GM21619 (cell line): Measurements from ENCODE around the gene MACROD2.
A peak's percentile ranks its signal among the peaks of the same experiment; 100 is the strongest.

Experiments
- ATAC-seq: cut with Tn5 transposase; IDR thresholded peaks from one replicate; pipeline ENCODE4 v1.9.1; 2021; ENCODE audit not compliant: unreplicated experiment

Gene MACROD2

GRCh38 chr20:14632906-14633305 lies 637.6 kb downstream of the MACROD2 start:
- ATAC-seq = no peak

GRCh38 chr20:14633507-14633906 lies 638.2 kb downstream of the MACROD2 start:
- no peak for ATAC-seq

GRCh38 chr20:14634665-14635064 lies 639.3 kb downstream of the MACROD2 start:
- ATAC-seq = no peak

GRCh38 chr20:14637441-14637840 lies 642.1 kb downstream of the MACROD2 start:
- no peak for ATAC-seq

GRCh38 chr20:14643146-14643545 lies 647.8 kb downstream of the MACROD2 start:
- no peak for ATAC-seq

- ATAC-seq = no peak
These were observed 648.2 kb downstream of the MACROD2 start for GRCh38 chr20:14643556-14643955.

GRCh38 chr20:14644306-14645097 lies 649.2 kb downstream of the MACROD2 start:
- no peak for ATAC-seq

- ATAC-seq = no peak
These were observed 651.7 kb downstream of the MACROD2 start for GRCh38 chr20:14647016-14647415.

GRCh38 chr20:14649662-14650061 lies 654.3 kb downstream of the MACROD2 start:
- ATAC-seq = no peak

- ATAC-seq = no peak
These were observed 662.1 kb downstream of the MACROD2 start for GRCh38 chr20:14657266-14658005.

GRCh38 chr20:14664101-14664500 lies 668.8 kb downstream of the MACROD2 start:
- no peak for ATAC-seq

GRCh38 chr20:14666696-14667095 lies 671.4 kb downstream of the MACROD2 start:
- ATAC-seq = no peak

GRCh38 chr20:14667226-14667625 lies 671.9 kb downstream of the MACROD2 start:
- no peak for ATAC-seq

- no peak for ATAC-seq
These were observed 676.8 kb downstream of the MACROD2 start for GRCh38 chr20:14672066-14672465.

GRCh38 chr20:14673164-14673563 lies 677.8 kb downstream of the MACROD2 start:
- no peak for ATAC-seq

GRCh38 chr20:14677455-14677854 lies 682.1 kb downstream of the MACROD2 start:
- no peak for ATAC-seq

- ATAC-seq = no peak
These were observed 689.9 kb downstream of the MACROD2 start for GRCh38 chr20:14685183-14685582.

- ATAC-seq = no peak
These were observed 692.0 kb downstream of the MACROD2 start for GRCh38 chr20:14687313-14687712.

- no peak for ATAC-seq
These were observed 692.7 kb downstream of the MACROD2 start for GRCh38 chr20:14688005-14688404.

- peak; percentile 55 for ATAC-seq
These were observed 696.7 kb downstream of the MACROD2 start for GRCh38 chr20:14691994-14692393.

GRCh38 chr20:14696478-14696877 lies 701.2 kb downstream of the MACROD2 start:
- ATAC-seq = no peak

GRCh38 chr20:14696937-14697336 lies 701.6 kb downstream of the MACROD2 start:
- no peak for ATAC-seq
